Fibroblast of skin of left quadriceps (primary cell): ENCODE data around the gene ACO2.

ENCODE experiments used
- DNase-seq, 2 experiments: peaks; one replicate each; pipeline ENCODE4 v3.0.0-alpha.2; 2013; ENCODE audit warnings: low read depth in 2 of 2

Gene ACO2

DNA sequence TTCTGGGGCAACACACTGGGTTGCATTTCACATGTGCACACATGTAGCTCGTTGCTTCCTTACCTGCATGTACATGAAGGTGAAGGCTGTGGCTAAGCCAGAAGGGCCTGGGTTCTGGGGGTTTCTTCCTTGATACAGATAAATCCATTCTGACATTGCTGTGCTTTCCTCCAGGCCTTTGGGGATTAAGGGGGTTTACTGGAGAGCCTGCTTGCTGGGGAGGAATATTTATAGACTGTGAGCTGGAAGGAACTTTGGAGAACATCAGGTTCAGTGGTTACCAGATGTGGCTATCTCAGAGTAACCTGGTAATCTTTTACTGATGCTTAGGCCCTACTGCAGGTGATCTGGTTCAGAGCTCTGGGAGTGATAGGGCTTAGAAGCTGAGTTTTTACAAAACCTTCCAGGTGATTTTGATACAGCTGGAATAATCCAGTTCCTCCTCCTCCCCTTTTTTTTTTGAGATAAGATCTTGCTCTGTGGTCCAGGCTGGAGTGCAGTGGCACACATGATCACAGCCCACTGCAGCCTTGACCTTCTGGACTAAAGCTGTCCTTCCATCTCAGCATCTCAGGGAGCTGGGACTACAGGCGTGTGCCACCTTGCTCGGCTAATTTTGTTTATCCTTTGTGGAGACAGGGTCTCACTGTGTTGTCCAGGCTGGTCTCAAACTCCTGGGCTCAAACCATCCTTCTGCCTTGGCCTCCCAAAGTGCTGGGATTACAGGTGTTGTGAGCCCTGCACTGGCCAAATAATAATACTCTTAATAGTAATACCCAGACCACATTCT is 19.9 kb downstream of the ACO2 start:
- DNase-seq = no peak

DNA sequence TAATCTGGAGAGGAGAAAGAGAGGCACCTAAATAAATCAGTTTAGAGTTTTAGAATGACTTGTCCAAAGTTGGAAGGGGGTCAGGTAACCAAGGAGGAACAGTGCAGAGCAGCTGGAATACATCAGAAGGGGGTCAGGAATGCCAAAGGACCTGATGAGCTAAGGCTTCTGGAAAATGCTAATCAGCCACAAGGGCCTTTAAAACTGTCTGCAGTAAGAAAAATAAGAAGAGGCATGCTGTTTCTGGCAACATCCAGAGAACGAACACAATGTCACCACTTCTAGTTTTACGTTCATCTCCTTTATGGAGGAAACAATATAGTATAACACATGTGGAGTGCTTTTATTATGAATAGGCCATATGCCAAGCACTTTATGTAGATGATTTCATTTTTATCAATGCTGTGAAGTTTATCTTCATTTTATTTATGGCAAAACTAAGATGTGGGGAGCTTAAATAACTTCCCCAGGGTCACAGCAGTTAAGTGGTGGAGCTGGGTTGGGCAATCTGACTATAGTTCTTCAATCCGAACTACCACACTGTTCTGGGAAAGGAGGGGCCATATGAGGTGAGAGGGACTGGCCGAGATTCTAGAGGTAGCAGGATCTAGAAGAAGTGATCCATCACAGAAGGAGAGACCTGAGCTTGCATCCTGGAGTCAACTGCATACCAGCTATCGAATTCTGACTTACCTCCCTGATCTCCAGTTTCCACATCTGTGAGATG is 22.6 kb downstream of the ACO2 start:
- DNase-seq = peak in 1 of 2 experiments; percentile 35

DNA sequence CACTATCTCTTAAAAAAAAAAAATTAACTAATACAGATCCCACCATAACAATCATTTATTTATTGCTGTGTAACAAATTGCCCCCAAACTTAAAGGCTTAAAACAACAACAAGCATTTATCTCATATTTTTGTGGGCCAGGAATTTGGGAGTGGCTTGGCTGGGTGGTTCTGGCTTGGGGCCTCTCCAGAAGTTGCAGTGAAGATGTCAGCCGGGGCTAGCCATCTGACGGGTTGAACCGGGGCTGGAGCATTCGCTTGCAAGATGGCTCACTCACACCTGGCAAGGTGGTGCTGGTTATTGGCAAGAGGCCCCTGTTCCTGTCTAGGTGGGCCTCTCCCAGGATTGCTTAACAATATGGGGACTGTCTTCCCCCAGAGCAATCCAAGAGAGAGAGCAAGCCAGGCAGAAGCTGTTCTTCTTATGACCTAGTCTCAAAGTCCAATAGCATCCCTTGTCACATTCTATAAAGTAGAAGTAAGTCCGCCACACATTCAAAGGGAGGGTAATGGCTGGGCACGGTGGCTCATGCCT is 29.5 kb downstream of the ACO2 start:
- no peak for DNase-seq

DNA sequence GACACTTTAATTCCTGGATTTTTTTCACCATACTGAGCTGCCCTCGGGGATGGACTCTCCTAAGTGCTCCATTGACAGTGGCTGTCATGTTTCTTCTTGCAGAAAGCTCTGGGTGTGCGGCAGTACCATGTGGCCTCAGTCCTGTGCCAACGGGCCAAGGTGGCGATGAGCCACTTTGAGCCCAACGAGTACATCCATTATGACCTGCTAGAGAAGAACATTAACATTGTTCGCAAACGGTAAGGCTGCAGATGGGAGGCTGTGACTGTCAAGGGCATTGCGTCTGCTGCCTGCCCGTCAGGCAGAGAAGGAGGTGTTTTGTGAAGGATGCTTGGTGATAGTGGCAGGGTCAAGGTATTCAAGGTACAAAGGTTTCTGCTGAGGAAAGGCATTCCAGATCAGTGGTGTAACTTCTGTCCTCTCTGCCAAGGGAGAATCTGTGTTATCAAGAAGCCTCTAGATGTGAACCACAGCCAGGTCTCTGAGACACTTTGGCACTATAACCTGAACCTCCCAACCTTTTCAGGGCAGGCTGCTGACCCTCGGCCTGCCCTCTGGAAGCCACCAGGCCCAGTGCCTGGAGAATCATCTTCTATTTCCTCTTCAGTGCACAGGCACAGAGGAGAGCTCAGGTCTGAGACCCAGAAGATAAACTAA is 30.8 kb downstream of the ACO2 start:
- DNase-seq = no peak

DNA sequence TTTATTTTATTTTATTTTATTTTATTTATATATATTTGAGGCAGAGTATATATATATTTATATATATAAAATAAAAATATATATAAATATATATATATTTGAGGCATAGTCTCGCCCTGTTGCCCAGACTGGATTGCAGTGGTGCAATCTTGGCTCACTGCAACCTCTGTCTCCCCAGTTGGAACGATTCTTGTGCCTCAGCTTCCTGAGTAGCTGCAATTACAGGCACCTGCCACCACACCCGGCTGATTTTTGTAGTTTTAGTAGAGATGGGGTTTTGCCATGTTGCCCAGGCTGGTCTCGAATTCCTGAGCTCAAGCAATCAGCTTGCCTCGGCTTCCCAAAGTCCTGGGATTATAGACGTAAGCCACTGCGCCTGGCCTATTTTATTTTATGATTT is 31.4 kb downstream of the ACO2 start:
- DNase-seq = no peak

DNA sequence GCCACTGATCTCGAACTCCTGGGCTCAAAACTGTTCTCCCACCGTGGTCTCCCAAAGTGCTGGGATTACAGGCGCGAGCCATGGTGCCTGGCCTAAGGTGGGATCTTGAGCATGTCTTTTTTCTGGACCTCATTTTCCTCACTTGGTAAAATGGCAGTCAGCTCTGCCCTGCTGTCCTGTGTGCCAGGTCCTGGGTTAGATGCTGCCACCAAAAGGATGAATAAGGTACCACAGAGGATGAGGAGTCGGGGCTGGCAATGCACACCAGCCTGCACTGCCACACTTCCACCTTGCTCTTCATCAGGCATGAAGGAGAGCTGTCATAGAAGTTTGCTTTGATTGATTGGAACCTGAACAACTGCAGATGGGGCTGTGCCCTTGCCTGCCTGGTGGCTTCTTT is 32.3 kb downstream of the ACO2 start:
- DNase-seq = no peak

DNA sequence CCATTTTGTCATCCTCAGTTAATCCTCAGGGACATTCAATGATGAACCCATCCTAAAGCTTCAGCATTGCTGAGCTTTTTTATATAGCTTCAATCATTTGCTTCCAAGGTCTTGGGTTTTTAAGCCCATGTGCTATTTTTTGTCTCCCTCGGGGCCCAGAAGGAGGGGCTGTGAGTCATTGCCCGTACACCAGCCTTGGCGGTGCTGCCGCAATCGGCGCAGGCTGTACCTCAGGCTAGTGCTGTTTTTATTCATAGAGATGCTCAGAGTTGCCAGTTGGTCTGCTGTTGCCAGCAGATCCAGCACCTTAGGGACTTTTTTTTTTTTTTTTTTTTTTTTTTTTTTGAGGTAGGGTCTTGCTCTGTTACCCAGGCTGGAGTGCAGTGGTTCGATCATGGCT is 35.5 kb downstream of the ACO2 start:
- DNase-seq = no peak

DNA sequence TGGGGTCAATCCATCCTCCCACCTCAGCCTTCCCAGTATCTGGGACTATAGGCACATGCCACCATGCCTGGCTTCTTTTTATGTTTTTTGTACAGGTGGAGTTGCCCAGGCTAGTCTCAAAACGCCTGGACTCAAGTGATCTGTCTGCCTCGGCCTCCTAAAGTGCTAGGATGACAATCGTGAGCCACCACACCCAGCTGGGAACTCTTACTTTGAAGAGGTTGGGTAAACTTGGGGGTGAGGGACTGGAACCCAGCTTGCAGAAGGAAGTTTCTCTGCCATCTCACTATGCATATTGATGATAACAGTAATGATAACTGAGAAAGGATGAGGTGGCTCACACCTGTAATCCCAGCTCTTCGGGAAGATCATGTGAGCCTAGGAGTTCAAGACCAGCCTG is 35.9 kb downstream of the ACO2 start:
- no peak for DNase-seq

DNA sequence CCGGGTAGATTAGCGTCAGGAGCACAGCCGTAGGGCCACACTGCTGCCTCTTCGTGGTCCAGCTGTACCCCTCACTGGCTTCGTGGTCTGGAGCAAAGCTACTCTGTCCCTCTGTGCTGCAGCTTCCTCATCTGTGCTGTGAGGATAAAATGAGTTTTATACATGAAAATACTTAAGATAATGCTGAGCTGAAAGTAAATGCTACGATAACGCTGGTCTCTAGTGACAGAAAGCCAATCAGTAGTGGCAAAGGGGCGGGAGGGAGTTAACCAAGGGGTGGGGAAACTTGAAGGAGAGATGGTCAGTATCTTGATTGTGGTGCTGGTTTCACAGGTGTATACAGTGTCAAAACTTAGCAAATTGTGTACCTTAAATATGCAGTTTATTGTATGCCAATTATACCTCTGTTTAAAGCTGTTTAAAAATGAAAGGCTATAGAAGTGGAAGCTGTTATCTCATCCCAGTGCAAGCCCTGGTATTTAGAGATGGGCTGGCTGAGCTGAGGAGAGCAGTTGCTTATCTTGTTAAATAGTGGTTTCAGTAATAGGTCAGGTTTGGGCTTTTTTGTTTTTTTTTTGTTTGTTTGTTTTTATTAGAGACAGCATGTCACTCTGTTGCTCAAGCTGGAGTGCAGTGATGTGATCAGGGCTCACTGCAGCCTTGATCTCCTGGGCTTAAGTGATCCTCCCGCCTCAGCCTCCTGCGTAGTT is 36.7 kb downstream of the ACO2 start:
- no peak for DNase-seq

DNA sequence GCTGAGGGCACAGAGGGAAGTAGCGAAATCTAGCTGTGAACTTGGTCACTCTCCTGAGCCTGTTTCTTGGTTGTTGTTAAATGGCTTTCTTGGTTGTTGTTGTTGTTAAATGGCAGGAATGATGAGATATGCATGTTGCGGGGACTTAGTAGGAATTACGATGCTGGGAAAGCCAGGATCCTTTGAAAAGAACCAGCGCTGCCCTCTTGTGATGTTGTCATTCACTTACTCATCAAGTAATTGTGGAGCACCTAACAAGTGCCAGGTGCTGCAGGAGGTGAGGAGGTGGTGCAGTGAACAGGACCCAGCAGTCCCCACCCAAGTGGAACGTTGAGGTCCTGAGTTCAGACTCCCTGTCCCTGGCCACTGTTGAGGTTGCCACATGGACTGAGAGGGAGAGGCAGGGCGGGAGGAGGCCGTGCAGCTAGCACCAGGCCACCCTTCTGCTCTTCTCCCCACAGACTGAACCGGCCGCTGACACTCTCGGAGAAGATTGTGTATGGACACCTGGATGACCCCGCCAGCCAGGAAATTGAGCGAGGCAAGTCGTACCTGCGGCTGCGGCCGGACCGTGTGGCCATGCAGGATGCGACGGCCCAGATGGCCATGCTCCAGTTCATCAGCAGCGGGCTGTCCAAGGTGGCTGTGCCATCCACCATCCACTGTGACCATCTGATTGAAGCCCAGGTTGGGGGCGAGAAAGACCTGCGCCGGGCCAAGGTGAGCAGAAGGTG is 38.6 kb downstream of the ACO2 start:
- no peak for DNase-seq

DNA sequence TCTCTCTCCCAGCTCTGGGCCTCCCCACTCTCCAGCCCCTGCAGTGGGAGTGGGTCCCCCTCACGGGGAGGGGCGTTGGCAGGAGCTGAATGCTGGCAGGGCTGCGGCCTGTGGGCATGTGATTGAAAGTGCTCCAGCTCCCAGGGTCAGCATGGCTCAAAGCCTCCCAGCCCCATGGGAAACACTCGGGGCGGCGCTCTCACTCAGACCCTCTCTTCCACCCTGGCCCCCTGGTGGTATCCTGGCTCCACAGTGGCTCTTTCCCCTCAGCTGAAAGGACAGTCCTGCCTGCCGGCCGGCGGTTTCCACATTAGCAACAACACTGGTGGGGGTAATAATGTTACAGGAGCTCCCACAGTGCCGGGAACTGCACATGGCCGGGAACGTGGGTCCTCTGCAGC is 39.9 kb downstream of the ACO2 start:
- DNase-seq = no peak

DNA sequence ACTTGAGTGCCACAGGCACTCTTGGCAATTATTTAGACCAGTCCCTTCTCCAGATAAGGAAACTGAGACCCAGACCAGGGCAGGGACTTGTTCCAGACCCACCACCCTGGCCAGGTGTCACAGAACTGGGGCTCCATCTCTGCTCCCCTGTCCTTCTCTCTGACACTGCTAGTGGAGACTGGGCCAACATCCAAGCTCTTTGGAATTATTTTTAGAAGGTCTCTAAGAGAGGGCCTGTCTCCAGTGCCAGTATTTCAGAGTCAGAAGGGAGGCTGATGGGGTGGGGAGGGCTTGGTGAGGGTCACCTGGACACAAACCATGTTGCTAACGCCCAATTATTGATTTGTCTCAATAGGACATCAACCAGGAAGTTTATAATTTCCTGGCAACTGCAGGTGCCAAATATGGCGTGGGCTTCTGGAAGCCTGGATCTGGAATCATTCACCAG is 42.6 kb downstream of the ACO2 start:
- DNase-seq = no peak

DNA sequence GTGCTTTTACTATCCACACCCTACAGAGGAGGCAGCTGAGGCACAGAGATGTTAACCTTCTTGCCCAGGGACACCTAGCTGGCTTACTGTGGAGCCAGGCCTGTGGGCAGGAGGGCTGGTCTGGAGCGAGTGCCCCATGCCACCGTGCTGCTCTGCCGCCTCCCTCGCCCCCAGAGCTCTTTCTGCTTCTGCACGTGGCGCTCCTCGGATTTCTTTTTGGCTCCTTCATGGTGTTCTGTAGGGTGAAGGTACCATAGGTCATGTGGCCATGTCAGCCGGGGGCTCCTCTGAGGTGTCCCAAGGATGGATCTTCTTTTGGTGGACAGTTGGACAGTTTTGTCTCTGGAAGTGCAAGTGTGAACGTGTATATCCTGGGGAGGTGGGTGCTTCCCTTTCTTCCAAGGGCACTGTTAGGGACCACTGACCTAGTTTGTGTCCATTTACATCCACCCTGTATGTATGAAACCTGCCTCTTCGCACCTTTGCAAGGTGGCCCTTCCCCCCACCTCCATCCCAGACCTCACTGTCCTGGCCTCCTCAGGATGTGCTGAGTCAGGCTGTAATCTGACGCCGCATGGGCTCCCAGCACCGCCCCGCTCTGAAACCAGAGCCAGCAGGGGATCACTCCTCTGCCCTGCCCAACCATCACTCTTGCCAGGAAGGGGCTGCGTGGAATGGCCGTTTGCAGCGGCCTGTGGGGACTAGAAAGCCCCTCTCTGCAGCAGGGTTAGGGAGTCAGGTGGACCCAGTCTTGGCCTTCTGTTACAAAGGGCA is 43.7 kb downstream of the ACO2 start:
- peak; percentile 42 to 45 for DNase-seq

DNA sequence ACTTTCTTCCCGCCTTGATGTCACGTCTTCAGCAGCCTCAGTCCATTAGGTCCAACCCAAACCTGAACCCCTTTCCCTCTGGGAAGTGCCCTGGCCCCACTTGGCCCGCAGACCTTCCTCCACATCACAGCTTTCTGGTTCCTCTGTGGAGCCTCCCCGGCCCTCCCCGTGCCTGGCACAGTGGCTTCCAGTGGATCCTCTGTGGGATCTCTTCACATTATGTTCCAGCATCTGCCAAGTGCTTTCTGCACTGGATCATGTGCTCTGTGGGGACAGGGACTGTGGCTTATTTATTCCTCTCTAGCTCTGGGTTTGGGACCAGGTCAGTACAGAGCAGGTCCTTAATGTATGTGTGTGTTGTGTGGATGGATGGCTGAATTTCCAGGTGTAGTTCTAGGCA is 44.5 kb downstream of the ACO2 start:
- DNase-seq = no peak

DNA sequence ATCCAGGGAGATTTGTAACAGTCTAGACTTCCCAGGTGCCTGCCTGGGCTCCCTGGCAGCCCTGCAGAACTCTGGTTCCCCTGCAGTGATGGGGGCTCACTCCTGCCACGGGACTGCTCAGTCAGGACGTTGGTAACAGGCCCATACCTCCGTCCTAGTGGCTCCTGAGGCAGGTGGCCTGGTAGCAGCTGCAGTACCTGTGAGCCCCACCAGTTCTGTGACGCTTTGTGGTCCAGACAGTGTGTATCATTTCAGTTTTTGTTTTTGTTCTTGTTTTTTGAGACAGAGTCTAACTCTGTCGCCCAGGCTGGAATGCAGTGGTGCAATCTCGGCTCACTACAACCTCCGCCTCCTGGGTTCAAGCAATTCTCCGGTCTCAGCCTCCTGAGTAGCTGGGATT is 47.5 kb downstream of the ACO2 start:
- DNase-seq = no peak

DNA sequence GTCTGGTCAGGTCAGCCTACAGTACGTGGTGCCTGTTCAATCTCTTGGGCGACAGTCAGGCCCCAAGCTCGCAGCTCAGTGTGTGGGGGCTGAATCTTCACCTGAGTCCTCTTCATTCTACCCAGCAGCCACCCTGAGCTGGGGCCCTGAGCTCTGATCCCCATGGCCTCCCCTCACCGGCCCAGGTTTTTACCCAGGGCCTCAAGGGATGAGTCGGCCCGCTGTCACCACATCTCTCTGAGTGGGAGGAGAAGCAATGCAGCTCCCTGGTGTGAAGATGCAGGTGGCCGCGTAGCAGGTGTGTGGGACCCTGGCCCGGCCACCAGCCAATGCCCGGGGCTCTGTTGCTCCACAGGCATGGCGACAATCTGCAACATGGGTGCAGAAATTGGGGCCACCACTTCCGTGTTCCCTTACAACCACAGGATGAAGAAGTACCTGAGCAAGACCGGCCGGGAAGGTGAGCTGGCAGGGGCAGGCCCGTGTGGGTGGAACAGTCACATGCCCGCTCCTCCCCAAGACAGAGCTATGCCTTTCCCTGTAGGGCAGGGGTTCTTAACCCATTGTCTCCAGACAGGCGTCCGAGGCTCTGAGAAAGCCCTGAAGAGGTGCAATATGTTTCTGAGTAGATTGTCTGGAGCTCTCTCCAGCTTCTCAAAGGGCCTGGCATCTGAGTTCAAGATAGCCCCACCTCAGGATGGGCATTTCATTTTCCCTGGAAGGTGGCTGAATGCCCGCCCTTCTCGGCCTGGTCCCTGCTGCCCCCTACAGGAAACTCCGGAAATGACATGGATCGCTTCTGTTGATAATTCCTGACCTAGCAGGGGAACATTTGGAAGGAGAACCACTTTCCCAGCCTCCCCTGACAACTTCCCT is 48.5 kb downstream of the ACO2 start:
- DNase-seq = peak in 1 of 2 experiments; percentile 15

DNA sequence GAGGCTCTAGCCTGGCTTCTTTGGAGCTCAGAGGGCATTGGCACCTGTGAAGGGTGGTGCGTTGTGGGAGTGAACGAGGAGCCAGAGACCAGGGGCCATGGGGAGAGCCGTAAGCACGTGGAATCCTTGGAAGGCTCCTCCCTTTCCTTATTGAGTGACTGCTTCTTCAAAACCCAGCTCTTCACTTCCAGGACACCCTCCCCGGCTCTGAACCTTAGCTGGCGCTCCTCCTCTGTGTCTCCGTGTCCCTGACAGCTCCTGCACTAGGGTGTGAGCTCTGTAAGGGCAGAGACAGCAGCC is 49.1 kb downstream of the ACO2 start:
- DNase-seq = no peak

DNA sequence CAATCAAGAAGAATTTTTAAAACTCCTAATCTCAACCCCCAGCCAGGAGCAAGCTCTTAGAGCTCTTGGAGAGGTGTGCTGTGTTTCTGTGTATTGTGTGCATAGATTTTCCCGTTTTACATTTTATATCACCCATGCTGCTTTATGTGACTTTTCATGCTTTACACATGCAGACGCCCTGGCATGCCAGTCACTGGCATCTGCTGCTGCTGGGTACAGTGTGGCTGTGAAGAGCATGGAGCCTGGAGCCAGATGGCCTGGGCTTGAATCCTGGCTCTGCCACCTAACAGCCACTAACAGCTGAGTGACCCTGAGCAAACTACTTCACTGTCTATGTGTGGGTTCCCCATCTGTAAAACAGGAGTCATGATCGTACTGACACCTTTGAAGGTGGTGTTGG is 52.2 kb downstream of the ACO2 start:
- no peak for DNase-seq

DNA sequence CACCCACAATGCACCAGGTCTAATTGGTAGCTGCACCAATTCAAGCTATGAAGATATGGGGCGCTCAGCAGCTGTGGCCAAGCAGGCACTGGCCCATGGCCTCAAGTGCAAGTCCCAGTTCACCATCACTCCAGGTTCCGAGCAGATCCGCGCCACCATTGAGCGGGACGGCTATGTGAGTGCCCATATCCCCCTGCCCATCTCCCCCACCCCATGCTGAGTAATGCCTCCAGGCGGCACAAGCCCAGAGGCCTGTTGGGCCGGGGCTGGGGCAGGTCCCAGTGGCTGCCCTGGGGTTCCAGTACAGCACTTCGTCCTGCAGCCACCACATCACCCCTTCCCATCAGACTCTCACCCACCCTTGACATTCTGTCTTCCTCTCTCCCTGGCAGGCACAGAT is 53.9 kb downstream of the ACO2 start:
- no peak for DNase-seq
